ENCODE measurements around the gene SLC35F1.

The SLC35F1 gene

DNA sequence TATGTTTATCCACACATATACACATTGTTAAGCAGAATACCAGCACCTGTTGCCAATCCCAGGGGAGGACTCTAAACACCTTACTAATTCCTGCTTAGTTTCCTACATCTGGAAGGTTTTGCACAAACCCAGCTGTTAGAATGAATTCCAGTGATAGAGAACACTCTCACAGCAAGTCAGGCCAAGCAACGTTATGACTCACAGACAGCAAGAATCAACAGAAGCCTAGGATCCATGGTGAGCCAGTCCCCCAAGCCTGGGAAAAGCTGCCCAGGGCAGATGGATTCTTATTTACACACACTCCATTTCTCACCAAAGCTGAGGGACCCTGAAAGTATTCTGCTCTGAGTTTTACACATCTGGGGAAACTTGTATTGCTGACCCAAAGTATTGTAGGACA is 291.7 kb downstream of the SLC35F1 start:
- DNase-seq (ENCODE audit: low spot score), result no peak

DNA sequence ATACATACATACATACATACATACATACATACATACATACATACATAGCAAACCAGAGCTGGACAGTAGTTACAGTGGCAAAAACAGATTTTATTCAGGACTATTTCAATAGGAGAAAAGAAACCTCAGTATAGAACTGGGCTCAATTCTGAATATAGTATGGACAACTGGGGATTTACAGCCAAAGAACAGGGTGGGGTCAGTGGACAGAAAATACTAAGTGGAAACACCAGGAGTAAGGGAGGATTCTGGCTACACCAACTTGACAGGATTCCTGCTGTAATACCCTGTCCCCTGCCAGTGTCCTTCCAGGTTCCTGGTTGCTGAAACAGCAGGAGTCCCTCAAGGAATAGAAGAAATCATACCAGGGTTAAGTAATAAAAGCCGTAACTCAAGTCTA is 293.1 kb downstream of the SLC35F1 start:
- DNase-seq (ENCODE audit: low spot score), result no peak

DNA sequence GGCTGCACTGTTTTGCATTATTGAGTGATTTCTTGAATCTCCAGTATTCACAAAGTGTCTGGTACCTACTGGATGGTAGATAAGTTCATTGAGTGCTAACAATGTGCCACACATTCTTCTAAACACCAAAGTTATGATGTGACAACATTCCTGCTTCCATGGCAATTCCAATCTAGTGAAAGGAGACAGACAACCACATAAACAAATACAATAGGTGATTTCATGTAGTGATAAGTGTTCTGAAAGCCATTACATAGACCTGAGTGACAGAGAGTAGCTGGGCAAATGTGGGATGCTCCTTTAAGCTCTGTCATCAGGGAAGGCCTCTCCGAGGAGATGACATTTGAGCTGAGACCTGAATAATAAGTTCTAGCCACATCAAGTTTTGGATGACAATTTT is 295.5 kb downstream of the SLC35F1 start:
- DNase-seq (ENCODE audit: low spot score), result no peak

DNA sequence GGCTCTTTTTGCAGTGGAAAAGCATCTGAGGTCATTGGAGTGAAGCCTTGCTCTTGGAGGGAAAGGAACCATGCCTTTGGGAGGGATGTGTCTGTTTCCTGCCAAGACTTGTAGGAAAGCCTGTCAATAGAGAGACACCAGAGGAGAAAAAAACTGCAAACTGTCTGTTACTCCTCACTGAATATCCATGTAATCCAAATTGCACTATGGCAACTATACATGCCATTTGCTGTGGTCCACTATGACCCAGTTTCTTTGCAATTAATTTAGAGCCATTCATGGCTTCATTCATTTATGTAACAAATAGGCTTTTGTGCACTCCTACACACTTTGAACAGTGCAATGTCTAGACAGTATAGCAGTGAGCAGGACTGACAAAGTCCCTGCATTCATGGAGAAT is 296.5 kb downstream of the SLC35F1 start:
- no peak for DNase-seq (ENCODE audit: low spot score)

DNA sequence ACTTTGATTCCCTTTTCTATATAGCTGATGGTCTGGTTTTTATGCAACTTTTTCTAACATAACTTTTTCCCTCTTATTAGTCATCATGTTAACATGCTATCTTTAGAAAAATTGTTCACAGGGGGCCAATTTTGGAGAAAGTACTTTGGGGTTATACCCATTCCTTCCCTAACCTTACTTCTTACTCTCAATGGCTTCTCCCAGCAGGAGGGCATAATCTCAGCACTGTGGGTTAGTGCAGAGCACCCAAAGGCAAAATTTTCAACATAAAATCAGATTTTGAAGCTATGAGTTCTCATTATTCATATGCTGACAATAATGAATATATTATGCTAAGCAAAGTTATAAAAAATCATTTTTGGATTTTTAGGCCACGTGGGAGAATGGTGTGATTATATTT is 299.2 kb downstream of the SLC35F1 start:
- no peak for DNase-seq (ENCODE audit: low spot score)

DNA sequence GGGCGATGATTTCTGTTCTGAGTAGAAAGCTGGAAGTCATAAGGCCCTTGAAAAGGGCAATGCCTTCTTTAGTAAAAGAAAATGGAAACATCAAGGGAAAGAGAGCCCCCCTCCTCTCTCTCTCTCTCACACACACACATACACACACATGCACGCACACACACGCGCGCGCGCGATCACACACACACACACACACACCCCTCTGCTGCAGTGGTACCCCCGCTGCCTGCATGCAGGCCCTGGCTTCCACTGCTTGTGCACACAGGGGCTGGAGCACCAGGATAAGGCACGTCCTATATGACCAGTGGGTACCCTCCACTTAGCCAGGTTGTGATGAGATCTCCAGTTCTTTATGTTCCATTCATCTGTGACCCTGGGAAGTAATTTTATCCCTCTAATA is 300.9 kb downstream of the SLC35F1 start:
- no peak for DNase-seq (ENCODE audit: low spot score)

DNA sequence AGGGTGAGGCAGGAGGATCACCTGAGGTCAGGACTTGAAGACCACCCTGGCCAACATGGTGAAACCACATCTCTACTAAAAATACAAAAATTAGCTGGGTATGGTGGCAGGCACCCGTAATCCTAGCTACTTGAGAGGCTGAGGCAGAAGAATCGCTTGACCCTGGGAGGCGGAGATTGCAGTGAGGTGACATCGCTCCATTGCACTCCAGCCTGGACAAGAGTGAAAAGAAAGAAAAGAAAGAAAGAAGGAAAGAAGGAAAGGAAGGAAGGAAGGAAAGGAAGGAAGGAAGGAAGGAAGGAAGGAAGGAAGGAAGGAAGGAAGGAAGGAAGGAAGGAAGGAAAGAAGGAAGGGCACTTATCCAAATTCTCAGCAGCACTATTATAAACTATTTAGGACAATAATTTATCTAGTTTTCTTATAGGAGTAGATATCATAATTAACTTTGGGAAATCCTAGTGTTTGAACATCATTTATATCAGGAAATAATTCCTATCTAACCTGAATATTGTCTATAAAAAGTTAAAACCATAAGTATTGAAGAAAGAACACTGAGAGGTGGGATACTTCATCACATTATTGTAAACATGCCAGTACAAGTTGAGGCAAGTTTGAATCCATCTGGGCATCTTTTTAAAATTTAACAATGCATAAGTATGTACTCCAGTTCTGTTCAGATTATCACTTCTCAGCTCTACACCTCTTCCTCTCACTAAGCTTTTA is 305.5 kb downstream of the SLC35F1 start:
- DNase-seq (ENCODE audit: low spot score), result no peak

DNA sequence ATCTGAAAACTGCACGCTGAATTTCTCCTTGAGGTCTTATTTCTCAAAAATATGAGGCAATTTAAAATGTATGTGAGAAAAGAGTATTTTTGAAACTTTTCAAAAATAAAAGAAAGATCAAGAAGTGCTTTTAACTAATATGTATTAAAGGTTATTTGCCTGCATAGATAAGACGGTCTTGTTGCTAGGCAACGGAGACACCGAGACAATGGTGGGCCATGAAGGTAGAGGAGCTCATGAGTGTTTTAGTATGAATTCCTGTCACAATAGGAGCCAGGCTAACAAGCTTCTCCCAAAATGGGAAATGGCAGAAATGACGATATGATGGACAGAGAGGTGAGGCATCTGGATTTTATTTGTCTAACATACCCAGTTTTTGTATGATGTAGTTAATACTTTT is 308.2 kb downstream of the SLC35F1 start:
- DNase-seq (ENCODE audit: low spot score), result no peak

DNA sequence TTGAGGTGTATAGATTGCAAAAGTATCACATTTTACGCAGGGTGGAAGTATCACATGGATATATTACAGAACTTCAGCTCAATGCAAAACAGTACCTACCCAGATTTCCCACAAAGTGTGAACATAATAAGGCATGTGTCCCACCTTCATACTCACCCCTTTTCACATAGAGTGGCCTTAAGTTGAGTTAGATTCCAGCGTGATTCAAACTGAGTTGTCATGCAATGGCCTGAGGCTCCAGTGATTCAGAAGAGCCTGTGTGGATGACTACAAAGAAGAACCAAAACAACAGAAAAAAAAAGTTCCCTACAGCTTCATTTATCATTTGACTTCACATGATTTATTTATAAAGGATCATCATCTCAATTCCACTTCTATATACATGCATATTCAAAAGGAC is 309.7 kb downstream of the SLC35F1 start:
- DNase-seq (ENCODE audit: low spot score), result no peak

DNA sequence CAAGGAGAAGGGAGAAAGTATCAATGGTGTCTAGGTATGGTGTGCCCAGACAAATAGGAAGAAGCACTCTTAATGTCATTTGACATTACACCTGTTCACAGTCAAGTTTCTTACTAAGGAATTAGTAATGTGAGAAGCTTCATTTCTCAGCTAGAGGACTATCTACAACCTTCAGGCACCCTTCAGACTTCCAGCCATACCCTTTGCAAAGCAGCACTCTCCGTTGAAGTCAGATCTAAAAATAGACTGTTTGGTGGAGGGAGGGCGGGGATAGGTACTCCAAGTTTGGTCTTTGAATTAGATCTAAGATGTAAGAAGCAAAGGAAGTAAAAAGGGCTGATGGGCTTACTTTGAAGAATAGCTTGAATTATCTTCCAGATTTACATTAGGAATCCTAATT is 311.1 kb downstream of the SLC35F1 start:
- no peak for DNase-seq (ENCODE audit: low spot score)

DNA sequence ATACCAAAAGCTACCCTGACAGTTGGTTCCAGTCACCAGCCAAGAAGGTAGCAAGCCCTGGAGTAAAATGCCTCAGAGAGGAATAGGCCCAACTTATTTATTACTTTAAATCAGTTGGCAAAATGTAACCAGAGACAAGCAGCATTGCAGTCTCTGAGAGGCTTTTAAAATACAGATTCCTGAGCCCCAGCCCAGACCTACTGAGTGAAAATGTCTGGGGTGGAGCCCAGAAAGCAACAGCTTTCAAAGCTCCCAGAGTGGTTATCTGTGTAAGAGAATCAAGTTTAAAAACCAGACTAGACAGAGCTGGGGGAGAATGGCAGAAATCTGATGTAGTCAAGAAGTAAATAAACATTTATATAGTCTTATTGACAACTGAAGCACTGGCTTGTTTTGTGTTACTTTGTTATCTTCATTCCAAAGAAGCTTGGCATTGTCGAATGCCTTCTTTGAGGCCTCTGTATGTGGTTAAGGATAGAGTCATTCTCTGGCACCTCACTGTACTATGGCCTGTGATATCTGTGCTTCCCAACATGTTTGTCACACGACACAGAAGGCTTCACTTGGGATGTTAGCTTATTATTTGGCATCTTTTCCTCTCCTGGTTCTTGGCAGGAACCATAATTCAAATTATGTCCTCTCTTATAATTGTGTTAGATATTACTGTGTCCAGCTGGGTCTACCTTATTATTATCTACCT is 313.5 kb downstream of the SLC35F1 start:
- DNase-seq (ENCODE audit: low spot score), result no peak

DNA sequence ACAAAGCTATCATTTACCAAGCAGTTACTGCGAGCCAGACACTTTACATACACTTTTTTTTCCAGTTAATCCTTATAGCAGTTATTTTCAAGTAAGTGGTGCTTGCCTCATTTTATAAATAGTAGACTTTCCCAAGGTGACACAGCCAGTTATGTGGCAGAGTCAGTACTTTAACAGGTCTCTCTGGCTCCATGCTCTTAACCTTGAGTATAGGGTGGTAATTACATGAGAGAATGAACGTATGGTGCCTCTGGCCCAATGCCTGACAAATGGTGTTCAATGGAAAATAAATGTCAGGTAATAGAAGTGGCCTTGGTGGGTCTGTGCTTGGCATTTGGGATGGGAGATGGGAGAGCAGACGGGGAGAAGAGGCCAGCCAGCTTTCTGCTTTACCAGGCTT is 316.3 kb downstream of the SLC35F1 start:
- no peak for DNase-seq (ENCODE audit: low spot score)

DNA sequence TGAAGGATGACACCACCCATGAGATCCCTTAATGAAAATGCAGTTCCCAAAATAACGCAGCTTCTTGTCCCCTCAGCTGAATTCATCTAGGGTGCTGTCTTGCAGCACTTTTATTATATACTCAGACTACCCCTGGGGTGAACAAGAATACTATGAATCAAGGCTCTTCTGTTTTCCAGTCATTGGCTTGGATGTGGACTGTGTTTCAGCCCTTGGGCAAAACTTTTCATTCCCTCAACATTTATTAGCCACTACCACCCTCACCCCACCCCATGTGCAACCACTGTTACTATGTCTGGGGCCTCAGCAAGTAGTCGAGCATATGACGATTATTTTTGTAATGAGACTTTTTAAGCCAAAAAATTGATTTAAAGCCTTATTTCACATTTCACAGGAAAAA is 321.8 kb downstream of the SLC35F1 start:
- DNase-seq (ENCODE audit: low spot score), result no peak

DNA sequence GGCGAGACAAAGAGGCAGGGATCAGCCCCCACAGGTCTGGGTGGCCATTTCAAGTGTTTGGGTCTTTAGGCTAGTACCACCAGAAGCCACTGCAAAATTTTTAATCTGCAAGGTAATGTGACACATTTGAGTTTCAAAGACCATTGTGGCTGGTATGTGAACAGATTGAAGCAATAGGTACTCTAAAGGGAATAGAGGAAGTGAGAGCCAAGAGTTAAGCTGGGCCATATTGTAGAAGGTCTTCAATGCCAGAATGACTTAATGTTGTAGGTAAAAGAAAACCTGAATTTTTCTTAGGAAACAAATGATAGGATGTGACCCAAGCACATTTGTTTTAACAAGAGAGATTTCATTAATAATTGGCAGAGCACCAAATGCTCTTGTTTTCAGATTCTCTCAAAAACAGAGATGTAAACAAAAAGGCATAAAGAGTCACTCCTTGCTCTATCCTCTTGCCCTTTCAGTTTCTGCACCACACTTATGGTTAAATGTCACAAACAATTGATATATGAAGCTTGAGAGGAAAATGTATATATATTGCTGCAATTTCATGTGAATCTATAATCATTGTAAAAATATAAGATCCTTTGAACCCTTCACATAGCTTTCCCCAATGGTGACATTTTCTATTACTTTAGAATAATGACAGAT is 333.9 kb downstream of the SLC35F1 start:
- DNase-seq (ENCODE audit: low spot score), result no peak

DNA sequence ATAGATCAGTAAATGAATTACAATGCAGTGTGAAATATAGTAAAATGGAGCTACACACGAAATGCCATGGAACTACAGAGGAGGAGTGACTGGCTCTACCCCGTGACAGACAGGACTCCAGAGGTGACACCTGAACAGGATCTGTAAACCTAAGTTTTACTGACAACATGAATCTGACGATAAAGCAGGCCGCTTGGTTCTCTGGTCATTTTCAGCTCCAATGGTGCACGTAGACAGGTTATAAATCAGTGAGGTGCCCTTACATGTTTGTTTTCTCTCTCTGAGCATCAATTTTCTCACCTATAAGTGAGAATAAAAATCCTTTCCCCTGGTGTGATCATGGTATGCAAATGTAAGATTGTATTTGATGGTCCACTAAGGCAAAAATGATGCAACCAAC is 339.3 kb downstream of the SLC35F1 start:
- DNase-seq (ENCODE audit: low spot score), result no peak

DNA sequence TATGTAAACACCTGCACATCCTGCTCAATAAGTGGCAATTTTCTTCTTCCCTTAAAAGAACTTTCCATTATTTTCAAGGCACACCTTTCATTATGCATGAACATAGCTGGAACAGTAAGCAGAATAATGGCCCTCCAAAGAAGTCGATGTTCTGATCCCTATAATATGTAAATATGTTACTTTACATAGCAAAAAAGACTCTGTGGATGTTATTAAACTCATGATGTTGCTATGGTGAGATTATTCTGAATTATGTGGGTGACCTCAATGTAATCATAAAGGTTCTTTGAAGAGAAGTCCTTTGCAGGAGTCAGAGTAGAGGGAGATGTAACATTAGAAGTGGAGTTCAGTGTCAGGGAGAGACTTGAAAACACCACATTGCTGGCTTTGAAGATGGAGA is 341.1 kb downstream of the SLC35F1 start:
- no peak for DNase-seq (ENCODE audit: low spot score)

DNA sequence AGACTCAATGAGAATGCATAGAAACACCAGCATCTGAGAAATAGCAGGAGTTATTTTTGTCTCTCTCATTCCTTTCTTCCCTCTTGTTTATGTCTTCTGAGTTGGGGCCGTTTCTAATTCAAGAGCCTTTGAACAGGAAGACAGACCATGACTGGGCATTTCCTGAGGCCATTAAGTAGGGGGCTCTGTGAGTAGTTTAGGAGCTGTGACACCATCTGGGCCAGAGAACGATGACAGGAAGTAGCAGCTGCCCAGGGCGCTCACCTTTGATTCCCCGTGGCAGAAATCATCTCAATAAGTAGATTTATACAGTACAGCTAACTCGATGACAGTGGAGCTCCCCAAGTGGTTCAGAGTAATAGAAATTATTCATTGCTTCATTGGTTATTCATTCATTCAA is 342.6 kb downstream of the SLC35F1 start:
- no peak for DNase-seq (ENCODE audit: low spot score)

DNA sequence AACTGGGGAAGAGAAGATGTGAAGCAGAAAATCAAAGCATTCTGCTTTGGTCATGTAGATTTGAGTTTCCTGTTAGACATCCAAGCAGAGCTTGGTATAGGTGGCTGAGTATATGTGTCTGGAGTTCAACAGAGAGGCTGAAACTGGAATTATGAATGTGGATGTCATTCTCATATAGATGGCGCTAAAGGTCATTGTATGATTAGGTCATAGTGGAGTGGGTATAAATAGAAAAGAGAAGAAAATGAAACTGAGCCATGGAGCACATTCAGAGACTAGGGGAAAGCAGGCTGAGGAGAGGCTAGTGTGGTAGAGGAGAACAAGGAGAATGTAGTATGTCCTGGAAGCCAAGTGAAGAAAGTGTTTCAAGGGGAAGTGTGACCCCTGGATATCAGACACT is 345.4 kb downstream of the SLC35F1 start:
- DNase-seq (ENCODE audit: low spot score), result no peak

DNA sequence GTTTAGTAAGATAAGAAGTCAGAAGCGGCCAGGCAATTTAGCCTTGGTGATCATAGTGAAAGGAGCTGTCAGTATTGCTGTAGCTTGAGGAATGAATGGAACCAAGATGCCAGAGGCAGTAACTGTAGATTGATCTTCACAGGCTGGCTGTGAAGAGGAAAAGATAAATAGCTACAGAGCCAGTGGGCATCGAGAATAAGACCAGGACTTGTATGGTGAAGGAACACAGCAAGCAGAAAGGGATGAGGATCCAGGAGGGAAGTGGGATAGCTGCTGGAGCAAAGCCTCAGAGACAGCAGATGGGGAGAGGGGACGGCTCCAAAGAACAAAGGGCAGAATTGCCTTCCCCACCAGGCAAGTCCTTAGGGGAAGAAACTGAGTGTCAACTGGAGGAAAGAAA is 346.7 kb downstream of the SLC35F1 start:
- DNase-seq (ENCODE audit: low spot score), result no peak

DNA sequence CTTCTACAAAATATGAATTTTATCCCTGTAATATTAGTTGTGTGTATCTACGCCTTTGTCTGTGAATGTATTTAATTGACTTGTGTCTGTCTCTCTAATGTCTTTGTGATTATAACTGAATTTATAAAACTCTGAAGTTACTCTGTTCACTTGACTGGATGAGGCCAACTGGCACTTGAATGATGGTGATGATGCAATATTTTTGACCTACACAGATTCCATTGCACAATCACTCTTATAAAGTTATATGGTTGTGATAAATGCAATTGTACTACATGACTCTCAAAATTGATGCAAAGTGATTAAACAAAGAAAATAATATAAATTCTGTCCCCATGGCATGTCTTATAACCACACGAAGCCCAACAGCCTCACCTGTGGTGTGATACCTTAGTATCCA is 353.8 kb downstream of the SLC35F1 start:
- DNase-seq (ENCODE audit: low spot score), result no peak

DNA sequence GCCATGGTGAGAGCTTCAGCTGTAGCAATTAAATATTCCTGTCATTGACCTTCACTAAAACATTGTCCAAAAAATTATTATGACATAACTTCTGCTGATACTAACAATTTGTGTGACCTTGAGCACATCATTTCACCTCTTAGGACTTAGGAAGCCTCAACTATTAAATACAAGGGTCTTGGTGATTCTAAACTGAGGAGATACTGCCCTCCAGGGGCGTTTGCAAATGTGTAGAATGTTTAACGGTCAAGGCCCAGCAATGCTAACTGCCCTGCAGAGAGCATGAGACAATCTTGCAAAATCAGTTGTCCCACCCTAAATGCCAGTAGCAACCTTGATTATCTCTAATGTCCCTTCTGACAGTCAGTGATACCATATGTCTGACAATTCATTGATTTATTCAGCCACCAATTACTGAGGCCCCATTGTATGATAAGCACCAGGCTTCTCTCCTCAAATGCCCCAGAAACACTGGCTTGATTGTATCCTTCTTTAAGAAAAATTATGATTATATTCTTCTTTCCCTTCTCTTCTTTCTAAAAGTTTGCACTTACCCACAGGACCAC is 356.9 kb downstream of the SLC35F1 start:
- peak; percentile 69 for DNase-seq (ENCODE audit: low spot score)

DNA sequence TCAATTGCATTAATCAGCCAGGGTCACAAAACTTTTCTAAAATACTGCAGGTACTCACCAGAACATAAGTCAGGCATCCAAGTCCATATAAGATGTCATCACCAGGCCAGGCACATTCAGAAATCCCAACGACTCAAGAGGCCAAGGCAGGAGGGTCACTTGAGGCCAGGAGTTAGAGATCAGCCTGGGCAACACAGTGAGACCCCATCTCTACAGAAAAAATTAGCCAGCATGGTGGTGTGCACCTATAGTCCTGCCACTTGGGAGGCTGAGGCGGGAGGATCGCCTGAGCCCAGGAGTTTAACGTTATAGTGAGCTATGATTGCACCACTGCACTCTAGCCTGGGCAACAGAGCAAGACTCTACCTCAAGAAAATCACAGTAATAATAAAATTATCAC is 362.6 kb downstream of the SLC35F1 start:
- no peak for DNase-seq (ENCODE audit: low spot score)

DNA sequence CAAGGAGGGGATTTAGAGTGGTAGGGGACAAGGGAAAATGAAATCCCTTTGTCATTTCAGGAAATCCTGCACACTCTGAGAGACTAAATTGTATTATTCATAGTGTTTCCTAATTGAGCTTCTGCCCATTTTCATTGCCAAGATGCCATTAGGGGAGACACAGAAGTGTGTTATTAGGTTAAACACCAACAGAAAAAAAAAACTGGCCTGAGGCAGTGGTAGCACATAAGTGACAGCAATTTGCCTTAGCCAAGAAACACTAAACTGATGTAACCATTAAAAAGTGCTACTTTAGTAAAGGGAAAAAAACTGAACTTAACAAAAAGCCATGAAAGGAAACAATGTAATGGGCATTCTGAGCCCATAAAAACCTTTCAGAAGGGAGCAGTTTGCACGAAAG is 370.6 kb downstream of the SLC35F1 start:
- no peak for DNase-seq (ENCODE audit: low spot score)

All from Ammon's horn (tissue), 1 donor.